ENCODE results near the gene SIX2. TPM values are rescaled to one million over a fixed set of nuclear protein-coding genes. Genes with fewer than 3 reads are reported as not detected.

The SIX2 gene
- total and polyA plus RNA-seq, 9 of the 15 experiments (the other 6 are each of a cell fraction or from before 2014, with no cell fraction given), result not detected

DNA sequence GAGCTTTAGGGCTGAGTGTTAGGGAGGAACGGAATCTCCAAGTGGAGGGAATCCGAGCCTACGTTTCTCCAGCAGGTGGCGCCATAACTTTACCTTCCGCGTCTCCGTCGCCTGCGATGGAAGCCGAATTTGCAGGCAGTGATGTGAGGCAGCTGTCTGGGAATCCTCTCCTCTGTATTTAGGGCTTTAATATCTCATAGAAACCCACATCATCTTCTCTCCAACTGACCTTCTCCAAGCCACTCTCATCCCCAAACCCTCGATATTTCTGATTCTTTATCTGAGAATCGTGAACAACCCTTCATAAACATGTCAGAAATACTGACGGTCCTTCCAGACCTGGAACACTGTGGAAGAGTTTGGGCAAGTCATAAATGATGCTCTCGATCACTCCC, 27.5 kb downstream of the SIX2 start:
- Histone ChIP-seq H2AFZ (ENCODE audit: low read depth, low read length) (no peak overlapping the region), H3K27ac (ENCODE audit: extremely low read depth, low read depth, low read length) (no peak overlapping the region)
- no peak for TF ChIP-seq ZFP1 (CRISPR knock-in tag; IDR thresholded peaks at IDR 0.05)
- TF ChIP-seq RBFOX2 (IDR thresholded peaks at IDR 0.05; ENCODE audit: low read depth, low read length), result no peak
- peak; percentile 84 to 92 for TF ChIP-seq RAD21 (CRISPR knock-in tag; conservative IDR thresholded peaks at IDR 0.05 in 1 of 2, IDR thresholded peaks at IDR 0.05 in 1 of 2)
- TF ChIP-seq, protein P1, sequence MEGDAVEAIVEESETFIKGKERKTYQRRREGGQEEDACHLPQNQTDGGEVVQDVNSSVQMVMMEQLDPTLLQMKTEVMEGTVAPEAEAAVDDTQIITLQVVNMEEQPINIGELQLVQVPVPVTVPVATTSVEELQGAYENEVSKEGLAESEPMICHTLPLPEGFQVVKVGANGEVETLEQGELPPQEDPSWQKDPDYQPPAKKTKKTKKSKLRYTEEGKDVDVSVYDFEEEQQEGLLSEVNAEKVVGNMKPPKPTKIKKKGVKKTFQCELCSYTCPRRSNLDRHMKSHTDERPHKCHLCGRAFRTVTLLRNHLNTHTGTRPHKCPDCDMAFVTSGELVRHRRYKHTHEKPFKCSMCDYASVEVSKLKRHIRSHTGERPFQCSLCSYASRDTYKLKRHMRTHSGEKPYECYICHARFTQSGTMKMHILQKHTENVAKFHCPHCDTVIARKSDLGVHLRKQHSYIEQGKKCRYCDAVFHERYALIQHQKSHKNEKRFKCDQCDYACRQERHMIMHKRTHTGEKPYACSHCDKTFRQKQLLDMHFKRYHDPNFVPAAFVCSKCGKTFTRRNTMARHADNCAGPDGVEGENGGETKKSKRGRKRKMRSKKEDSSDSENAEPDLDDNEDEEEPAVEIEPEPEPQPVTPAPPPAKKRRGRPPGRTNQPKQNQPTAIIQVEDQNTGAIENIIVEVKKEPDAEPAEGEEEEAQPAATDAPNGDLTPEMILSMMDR (IDR thresholded peaks at IDR 0.05 in 2 of 3, conservative IDR thresholded peaks at IDR 0.05 in 1 of 3; ENCODE audit: insufficient read depth in 2 of 3, low read depth in 1 of 3, low read length in 3 of 3), result peak; percentile 75 to 86 (median 82)
- TF ChIP-seq SMC3 (conservative IDR thresholded peaks at IDR 0.05; ENCODE audit: insufficient read depth, low read depth, low read length), result peak; percentile 91
- TF ChIP-seq, protein P2, sequence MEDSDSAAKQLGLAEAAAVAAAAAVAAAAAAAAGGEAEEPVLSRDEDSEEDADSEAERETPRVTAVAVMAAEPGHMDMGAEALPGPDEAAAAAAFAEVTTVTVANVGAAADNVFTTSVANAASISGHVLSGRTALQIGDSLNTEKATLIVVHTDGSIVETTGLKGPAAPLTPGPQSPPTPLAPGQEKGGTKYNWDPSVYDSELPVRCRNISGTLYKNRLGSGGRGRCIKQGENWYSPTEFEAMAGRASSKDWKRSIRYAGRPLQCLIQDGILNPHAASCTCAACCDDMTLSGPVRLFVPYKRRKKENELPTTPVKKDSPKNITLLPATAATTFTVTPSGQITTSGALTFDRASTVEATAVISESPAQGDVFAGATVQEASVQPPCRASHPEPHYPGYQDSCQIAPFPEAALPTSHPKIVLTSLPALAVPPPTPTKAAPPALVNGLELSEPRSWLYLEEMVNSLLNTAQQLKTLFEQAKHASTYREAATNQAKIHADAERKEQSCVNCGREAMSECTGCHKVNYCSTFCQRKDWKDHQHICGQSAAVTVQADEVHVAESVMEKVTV (CRISPR knock-in tag; IDR thresholded peaks at IDR 0.05), result peak; percentile 83
- TF ChIP-seq JUND (IDR thresholded peaks at IDR 0.05; ENCODE audit: borderline replicate concordance, low read depth, low read length), result 0 out of 2 replicates have a peak, but pooled peaks have one; percentile 12
- TF ChIP-seq JUND (tag; IDR thresholded peaks at IDR 0.05; ENCODE audit: borderline replicate concordance, low read depth, low read length), result no peak
- TF ChIP-seq RB1 (IDR thresholded peaks at IDR 0.05; ENCODE audit: low read depth), result 0 out of 2 replicates have a peak, but pooled peaks have one; percentile 14

More for the DNA sequence above, 27.5 kb downstream of the SIX2 start:
- Histone ChIP-seq H3K4me1 (replicated peaks in 1 of 2; ENCODE audit: control insufficient read depth in 2 of 2, insufficient read depth in 2 of 2, low read length in 2 of 2) (no peaks in the 10 kb centered on the region), H3K27me3 (ENCODE audit: control insufficient read depth in 2 of 2, insufficient read depth in 2 of 2, low read length in 2 of 2) (peaks cover 5% of the 10 kb centered on the region in 2 experiments; a peak in 2 of 5 replicates), H3K79me2 (ENCODE audit: control insufficient read depth, insufficient read depth, low read length) (no peaks in the 10 kb centered on the region), H3K4me2 (ENCODE audit: insufficient read depth, low read length) (no peak overlapping the region), H3K9ac (ENCODE audit: insufficient read depth in 1 of 2, low read depth in 2 of 2, low read length in 2 of 2) (no peak overlapping the region), H3K36me3 (ENCODE audit: control insufficient read depth, insufficient read depth, low read length) (no peaks in the 10 kb centered on the region), H3K9me1 (ENCODE audit: control insufficient read depth, insufficient read depth, low read length) (no peaks in the 10 kb centered on the region), H3K4me3 (no peak overlapping the region), H3K9me3 (replicated peaks; ENCODE audit: control insufficient read depth, insufficient read depth, low read depth, low read length) (no peaks in the 10 kb centered on the region), H4K20me1 (replicated peaks; ENCODE audit: control insufficient read depth, insufficient read depth, low read length) (peaks cover 3% of the 10 kb centered on the region; the same call in 1 of the 2 replicates)
- FAIRE-seq, result peak; percentile 95
- under 1% methylated on average over 14 of the region's 14 CpGs for WGBS (ENCODE audit: insufficient coverage, low coverage, missing lambda C conversion rate)
- ATAC-seq, result peak; percentile 93
- POLR2A ChIA-PET, result no interaction called here
- CTCF ChIA-PET (ENCODE audit: low intra/inter-chr PET ratio), result interaction anchor here (0.6 to 1.7 kb wide), 4 partner anchors 510 to 955 kb away, joined by 3 to 38 read pairs (median 3); no protein-coding TSS in a partner anchor
- BruUV-seq (replicated peaks), result no TSS peak
- in situ Hi-C loops (cut with MboI), result no loop called here
- peak; percentile 71 to 80 (median 74) for DNase-seq (ENCODE audit: extremely low read depth in 1 of 4, low spot score in 3 of 4)
- intact Hi-C loops (cut with micrococcal nuclease), result loop anchor here (1.0 to 5.0 kb wide), 3 partner anchors 513 to 956 kb away; no protein-coding TSS in a partner anchor

All from K562 (cell line).